ENCODE data around the gene MAP7D3.

GRCh38 chrX:136176399-136176825 is 74.8 kb downstream of the MAP7D3 start:
- TF ChIP-seq CTCF (IDR thresholded peaks at IDR 0.05) (no peak), POLR2A (IDR thresholded peaks at IDR 0.05; ENCODE audit: low read depth) (no peak), EP300 (IDR thresholded peaks at IDR 0.05) (peak; percentile 82)

All from esophagus muscularis mucosa (tissue), 4 donors.